Smooth muscle cell (in vitro differentiated cells): Measurements from ENCODE around the gene HSPG2. TPM values are rescaled to one million over a fixed set of nuclear protein-coding genes. Genes with fewer than 3 reads are reported as not detected.
"Not testable (repeated sequence)": the region's sequence is repeated elsewhere in the genome, so short reads cannot be mapped to it uniquely, and the experiment has no call there.

ENCODE experiments used
- DNase-seq: peaks from one replicate; lab custom pipeline; 2025; ENCODE audit not compliant: unreplicated experiment; lab: John Stamatoyannopoulos, UW
- H2AFZ ChIP-seq: fragments of 200-600 bp; sonication (generic); 2 replicates; pipeline ENCODE4 v1.6.0; 2016; ENCODE audit warnings: antibody characterized with exemption, low read depth, mild to moderate bottlenecking
- H3F3A ChIP-seq: fragments of 200-600 bp; sonication (generic); 2 replicates; pipeline ENCODE4 v1.6.0; 2017; ENCODE audit warnings: antibody characterized with exemption, low read depth
- H3K27ac ChIP-seq: fragments of 200-600 bp; sonication (generic); 2 replicates; pipeline ENCODE4 v1.5.1; 2016; ENCODE audit warnings: low read depth, mild to moderate bottlenecking
- H3K27me3 ChIP-seq: fragments of 200-600 bp; sonication (generic); 2 replicates; pipeline ENCODE4 v1.6.1; 2016; ENCODE audit warnings: low read depth, mild to moderate bottlenecking
- H3K36me3 ChIP-seq: fragments of 200-600 bp; sonication (generic); 2 replicates; pipeline ENCODE4 v1.5.1; 2016; ENCODE audit warnings: low read depth
- H3K4me1 ChIP-seq: fragments of 200-600 bp; sonication (generic); 2 replicates; pipeline ENCODE4 v1.5.1; 2016; ENCODE audit warnings: low read depth
- H3K4me2 ChIP-seq: fragments of 200-600 bp; sonication (generic); 2 replicates; pipeline ENCODE4 v1.6.0; 2016; ENCODE audit warnings: mild to moderate bottlenecking
- H3K4me3 ChIP-seq: fragments of 200-600 bp; sonication (generic); 2 replicates; pipeline ENCODE4 v1.5.1; 2016; ENCODE audit warnings: mild to moderate bottlenecking
- H3K79me2 ChIP-seq: fragments of 200-600 bp; sonication (generic); 2 replicates; pipeline ENCODE4 v1.6.0; 2016; ENCODE audit warnings: low read depth, mild to moderate bottlenecking
- H3K9ac ChIP-seq: fragments of 200-600 bp; sonication (generic); 2 replicates; pipeline ENCODE4 v1.6.0; 2016; ENCODE audit warnings: low read depth
- H3K9me3 ChIP-seq: fragments of 200-600 bp; sonication (generic); replicated peaks from 2 replicates; pipeline ENCODE4 v1.5.1; 2016; ENCODE audit warnings: low read depth
- H4K20me1 ChIP-seq: fragments of 200-600 bp; sonication (generic); 2 replicates; pipeline ENCODE4 v1.6.0; 2016; ENCODE audit warnings: low read depth
- CTCF ChIP-seq: fragments of 200-600 bp; sonication (generic); IDR thresholded peaks from 2 replicates; pipeline ENCODE4 v1.5.1; 2017; ENCODE audit warnings: borderline replicate concordance, mild to moderate bottlenecking, antibody characterized with exemption; ENCODE audit not compliant: insufficient read depth, poor library complexity, severe bottlenecking
- WGBS: methylation state at CpG from one replicate; pipeline ENCODE4 v1.1.7; 2016; ENCODE audit warnings: low lambda C conversion rate; 5-methylcytosine and 5-hydroxymethylcytosine counted together
- polyA plus RNA-seq: library from polyadenylated mRNA; unstranded; fragments of >200 nt; fragmentation: Nextera tagmentation; extraction: Ambion mirVana; gene quantifications from 2 replicates; pipeline ENCODE4 v1.2.1, GENCODE V29; 2016
- total RNA-seq: library from RNA; depleted of rRNA; stranded (reverse); fragments of >200 nt; gene quantifications from 2 replicates; pipeline ENCODE4 v1.2.3, GENCODE V29; 2014

HSPG2 gene
- total and polyA plus RNA-seq, 2 experiments from 2014 or later: 40.7 to 46.7 TPM

GRCh38 chr1:21828506-21829210, 108.5 kb downstream of the HSPG2 start:
- 97% methylated on average over 27 of the region's 28 CpGs for WGBS
- DNase-seq: no peak
- no peak for TF ChIP-seq CTCF
- Histone ChIP-seq H3F3A (no peaks in the 10 kb centered on the region), H3K27me3 (no peaks in the 10 kb centered on the region), H3K79me2 (no peaks in the 10 kb centered on the region), H3K9me3 (no peaks in the 10 kb centered on the region), H3K36me3 (peaks cover 1% of the 10 kb centered on the region), H3K4me3 (no peak overlapping the region), H2AFZ (no peak overlapping the region), H4K20me1 (no peaks in the 10 kb centered on the region), H3K27ac (no peak overlapping the region), H3K9ac (no peak overlapping the region), H3K4me1 (no peaks in the 10 kb centered on the region), H3K4me2 (no peak overlapping the region)

- 95% methylated on average over 8 of the region's 13 CpGs for WGBS
- no peak for DNase-seq
- Histone ChIP-seq H4K20me1 (no peaks in the 10 kb centered on the region), H3K27ac (no peak overlapping the region), H3K36me3 (no peaks in the 10 kb centered on the region), H3K9me3 (no peaks in the 10 kb centered on the region), H3K4me1 (no peaks in the 10 kb centered on the region), H3F3A (no peaks in the 10 kb centered on the region), H3K4me2 (no peak overlapping the region), H3K4me3 (no peak overlapping the region), H3K79me2 (no peaks in the 10 kb centered on the region), H3K27me3 (no peaks in the 10 kb centered on the region), H3K9ac (no peak overlapping the region), H2AFZ (no peak overlapping the region)
- TF ChIP-seq CTCF: no peak
Observed at GRCh38 chr1:21828075-21828474, 109.0 kb downstream of the HSPG2 start.

GRCh38 chr1:21827141-21827679, 109.9 kb downstream of the HSPG2 start:
- DNase-seq: no peak
- Histone ChIP-seq H4K20me1 (no peaks in the 10 kb centered on the region), H2AFZ (no peak overlapping the region), H3K27ac (no peak overlapping the region), H3K4me2 (no peak overlapping the region), H3K36me3 (no peaks in the 10 kb centered on the region), H3K79me2 (no peaks in the 10 kb centered on the region), H3K9me3 (no peaks in the 10 kb centered on the region), H3F3A (no peaks in the 10 kb centered on the region), H3K4me3 (no peak overlapping the region), H3K9ac (no peak overlapping the region), H3K4me1 (no peaks in the 10 kb centered on the region), H3K27me3 (no peaks in the 10 kb centered on the region)
- 97% methylated on average over 5 of the region's 5 CpGs for WGBS
- TF ChIP-seq CTCF: no peak

GRCh38 chr1:21826694-21827093, 110.4 kb downstream of the HSPG2 start:
- H4K20me1 ChIP-seq, H3K79me2 ChIP-seq, H3K27ac ChIP-seq, H3K27me3 ChIP-seq, H3K9ac ChIP-seq, H3K4me2 ChIP-seq, H3K4me1 ChIP-seq, H3K9me3 ChIP-seq, H3F3A ChIP-seq, H3K4me3 ChIP-seq, H2AFZ ChIP-seq, H3K36me3 ChIP-seq, DNase-seq: not testable (repeated sequence)
- WGBS: over 99% methylated on average over 10 of the region's 10 CpGs
